GM12801 (cell line): Measurements from ENCODE around the gene FGFR4.

Experiments used
- TF ChIP-seq, protein P1 (sequence below): IDR thresholded peaks from one replicate; pipeline ENCODE4 v1.5.1; 2011; ENCODE audit warnings: control low read depth; ENCODE audit not compliant: insufficient read length; ENCODE audit errors: extremely low read depth

FGFR4 gene

DNA sequence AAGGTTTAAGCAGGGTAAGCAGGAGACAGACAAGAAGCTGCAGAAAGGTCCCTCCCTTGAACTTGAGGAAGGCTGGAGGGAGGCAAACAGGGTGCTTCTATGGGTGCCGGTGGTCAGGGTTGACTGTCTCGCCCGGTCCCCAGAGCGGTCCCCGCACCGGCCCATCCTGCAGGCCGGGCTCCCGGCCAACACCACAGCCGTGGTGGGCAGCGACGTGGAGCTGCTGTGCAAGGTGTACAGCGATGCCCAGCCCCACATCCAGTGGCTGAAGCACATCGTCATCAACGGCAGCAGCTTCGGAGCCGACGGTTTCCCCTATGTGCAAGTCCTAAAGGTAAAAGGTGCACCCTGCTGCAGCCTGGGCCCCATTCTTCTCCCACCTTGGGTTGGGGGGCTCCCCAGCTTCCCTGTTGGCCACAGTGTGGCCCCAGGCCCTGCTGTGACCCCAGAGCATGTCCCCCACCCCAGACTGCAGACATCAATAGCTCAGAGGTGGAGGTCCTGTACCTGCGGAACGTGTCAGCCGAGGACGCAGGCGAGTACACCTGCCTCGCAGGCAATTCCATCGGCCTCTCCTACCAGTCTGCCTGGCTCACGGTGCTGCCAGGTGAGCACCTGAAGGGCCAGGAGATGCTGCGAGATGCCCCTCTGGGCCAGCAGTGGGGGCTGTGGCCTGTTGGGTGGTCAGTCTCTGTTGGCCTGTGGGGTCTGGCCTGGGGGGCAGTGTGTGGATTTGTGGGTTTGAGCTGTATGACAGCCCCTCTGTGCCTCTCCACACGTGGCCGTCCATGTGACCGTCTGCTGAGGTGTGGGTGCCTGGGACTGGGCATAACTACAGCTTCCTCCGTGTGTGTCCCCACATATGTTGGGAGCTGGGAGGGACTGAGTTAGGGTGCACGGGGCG is 5.7 kb downstream of the FGFR4 start:
- TF ChIP-seq, protein P1, sequence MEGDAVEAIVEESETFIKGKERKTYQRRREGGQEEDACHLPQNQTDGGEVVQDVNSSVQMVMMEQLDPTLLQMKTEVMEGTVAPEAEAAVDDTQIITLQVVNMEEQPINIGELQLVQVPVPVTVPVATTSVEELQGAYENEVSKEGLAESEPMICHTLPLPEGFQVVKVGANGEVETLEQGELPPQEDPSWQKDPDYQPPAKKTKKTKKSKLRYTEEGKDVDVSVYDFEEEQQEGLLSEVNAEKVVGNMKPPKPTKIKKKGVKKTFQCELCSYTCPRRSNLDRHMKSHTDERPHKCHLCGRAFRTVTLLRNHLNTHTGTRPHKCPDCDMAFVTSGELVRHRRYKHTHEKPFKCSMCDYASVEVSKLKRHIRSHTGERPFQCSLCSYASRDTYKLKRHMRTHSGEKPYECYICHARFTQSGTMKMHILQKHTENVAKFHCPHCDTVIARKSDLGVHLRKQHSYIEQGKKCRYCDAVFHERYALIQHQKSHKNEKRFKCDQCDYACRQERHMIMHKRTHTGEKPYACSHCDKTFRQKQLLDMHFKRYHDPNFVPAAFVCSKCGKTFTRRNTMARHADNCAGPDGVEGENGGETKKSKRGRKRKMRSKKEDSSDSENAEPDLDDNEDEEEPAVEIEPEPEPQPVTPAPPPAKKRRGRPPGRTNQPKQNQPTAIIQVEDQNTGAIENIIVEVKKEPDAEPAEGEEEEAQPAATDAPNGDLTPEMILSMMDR = no peak

- TF ChIP-seq, protein P1 = no peak
Observed at GRCh38 chr5:177093082-177093712, 6.5 kb downstream of the FGFR4 start.

- TF ChIP-seq, protein P1 = no peak
Observed at GRCh38 chr5:177093803-177094202, 7.1 kb downstream of the FGFR4 start.

- TF ChIP-seq, protein P1 = no peak
Observed at GRCh38 chr5:177094224-177095087, 7.7 kb downstream of the FGFR4 start.

DNA sequence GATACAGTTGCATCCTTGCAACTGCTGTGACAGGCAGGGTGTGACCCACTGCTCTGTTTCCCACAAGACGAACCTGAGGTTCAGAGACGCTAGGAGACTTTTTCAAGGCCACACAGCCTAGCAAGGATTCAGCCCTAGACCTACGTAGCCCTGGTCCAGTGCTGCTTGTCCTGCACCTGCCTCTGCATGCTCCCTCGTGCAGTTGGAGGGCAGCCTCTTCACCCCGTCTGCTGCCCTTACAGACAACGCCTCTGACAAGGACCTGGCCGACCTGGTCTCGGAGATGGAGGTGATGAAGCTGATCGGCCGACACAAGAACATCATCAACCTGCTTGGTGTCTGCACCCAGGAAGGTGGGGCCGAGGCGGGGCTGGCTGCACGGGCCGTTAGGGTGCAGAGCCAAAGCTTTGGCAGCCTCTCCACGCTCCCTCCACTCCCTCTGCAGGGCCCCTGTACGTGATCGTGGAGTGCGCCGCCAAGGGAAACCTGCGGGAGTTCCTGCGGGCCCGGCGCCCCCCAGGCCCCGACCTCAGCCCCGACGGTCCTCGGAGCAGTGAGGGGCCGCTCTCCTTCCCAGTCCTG is 8.5 kb downstream of the FGFR4 start:
- TF ChIP-seq, protein P1 = no peak

DNA sequence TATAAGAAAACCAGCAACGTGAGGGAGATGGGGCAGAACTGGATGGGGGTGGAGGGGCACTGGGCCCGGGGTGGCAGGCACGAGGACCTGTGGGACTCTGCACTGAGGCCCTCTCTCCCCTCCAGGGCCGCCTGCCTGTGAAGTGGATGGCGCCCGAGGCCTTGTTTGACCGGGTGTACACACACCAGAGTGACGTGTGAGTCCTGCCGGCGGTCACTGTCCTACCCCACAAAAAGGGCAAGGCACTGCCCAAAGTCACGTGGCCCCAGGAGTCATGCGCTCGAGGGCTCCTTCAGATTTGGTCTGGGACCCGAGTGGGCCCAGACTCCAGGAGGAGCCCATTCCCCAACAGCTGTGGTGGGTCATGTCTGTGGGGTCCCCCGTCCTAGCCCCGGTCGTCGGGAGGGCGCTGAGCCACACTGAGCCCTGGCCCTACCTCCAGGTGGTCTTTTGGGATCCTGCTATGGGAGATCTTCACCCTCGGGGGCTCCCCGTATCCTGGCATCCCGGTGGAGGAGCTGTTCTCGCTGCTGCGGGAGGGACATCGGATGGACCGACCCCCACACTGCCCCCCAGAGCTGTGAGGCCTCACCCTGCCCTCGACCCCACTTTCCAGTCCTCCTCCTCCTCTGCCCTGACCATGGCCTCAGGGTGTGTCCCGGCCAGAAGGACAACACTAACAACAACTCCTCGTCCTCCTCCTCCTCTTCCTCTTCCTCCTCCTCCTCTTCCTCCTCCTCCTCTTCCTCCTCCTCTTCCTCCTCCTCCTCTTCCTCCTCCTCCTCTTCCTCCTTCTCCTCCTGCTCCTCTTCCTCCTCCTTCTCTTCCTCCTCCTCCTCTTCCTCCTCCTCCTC is 9.7 kb downstream of the FGFR4 start:
- TF ChIP-seq, protein P1 = no peak
